GM12872 (cell line): Measurements from ENCODE around the gene HSPB7.

Source experiments
- TF ChIP-seq, protein P1 (sequence below): IDR thresholded peaks from 3 replicates; pipeline ENCODE4 v1.5.1; 2011; ENCODE audit warnings: low read depth, mild to moderate bottlenecking, low read length, moderate library complexity; ENCODE audit not compliant: insufficient read depth

The HSPB7 gene

DNA sequence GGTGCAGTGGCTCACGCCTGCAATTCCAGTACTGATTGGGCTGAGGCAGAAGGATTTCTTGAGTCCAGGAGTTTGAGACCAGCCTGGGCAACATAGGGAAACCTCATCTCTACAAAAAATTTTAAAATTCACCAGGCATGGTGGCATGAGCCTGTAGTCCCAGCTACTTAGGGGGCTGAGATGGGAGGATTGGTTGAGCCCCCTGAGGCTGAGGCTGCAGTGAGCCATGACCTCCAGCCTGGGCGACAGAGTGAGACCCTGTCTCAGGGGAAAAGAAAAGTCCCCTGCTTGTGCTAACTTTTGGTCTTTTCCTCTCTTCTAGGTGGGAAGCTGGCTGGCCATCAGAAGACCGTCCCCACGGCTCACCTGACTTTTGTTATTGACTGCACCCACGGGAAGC is 12.2 kb downstream of the HSPB7 start:
- TF ChIP-seq, protein P1, sequence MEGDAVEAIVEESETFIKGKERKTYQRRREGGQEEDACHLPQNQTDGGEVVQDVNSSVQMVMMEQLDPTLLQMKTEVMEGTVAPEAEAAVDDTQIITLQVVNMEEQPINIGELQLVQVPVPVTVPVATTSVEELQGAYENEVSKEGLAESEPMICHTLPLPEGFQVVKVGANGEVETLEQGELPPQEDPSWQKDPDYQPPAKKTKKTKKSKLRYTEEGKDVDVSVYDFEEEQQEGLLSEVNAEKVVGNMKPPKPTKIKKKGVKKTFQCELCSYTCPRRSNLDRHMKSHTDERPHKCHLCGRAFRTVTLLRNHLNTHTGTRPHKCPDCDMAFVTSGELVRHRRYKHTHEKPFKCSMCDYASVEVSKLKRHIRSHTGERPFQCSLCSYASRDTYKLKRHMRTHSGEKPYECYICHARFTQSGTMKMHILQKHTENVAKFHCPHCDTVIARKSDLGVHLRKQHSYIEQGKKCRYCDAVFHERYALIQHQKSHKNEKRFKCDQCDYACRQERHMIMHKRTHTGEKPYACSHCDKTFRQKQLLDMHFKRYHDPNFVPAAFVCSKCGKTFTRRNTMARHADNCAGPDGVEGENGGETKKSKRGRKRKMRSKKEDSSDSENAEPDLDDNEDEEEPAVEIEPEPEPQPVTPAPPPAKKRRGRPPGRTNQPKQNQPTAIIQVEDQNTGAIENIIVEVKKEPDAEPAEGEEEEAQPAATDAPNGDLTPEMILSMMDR = no peak

DNA sequence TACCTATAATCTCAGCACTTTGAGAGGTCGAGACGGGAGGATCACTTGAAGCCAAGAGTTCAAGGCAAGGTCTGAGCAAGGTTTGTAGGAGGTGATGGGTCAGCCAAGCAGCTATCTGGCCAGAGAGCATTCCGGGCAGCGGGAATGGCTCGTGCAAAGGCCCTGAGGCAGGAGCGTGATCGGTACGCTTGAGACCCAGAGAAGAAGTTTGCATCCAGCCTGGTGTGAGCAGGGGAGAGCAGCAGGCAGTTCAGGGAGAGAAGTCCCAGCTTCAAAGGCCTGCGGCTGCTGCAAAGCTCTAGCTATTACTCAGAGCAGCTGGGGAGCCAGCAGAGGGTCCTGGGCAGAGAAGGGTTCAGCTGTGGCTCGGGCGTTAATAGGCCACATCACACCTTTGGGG is 18.9 kb downstream of the HSPB7 start:
- TF ChIP-seq, protein P1 = no peak

DNA sequence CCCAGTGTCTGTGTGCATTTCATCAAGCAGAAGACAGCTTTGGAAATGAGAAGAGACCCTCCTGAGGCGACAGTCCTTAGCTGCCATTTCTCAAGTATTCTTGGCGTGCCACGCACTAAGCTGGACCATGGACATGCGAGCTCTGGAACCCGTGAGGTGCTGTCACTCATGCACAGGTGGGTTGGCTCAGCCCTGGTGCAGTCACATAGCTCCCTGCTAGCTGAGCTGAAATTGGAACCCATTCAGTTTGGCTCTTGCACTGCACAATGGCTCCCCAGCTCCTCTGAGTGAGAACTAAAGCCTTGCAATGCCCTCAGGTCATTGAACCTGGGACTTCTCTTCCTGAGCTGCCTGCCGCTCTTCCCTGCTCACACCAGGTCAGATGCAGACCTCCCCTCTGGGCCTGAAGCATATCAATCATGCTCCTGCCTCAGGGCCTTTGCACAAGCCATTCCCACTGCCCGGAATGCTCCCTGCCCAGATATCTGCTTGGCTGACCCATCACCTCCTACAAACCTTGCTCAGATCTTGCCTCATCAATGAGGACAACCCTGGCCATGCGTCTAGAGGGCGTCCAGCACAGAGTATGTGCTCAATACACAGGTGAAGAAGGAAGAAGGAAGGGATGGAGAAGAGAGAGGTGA is 20.1 kb downstream of the HSPB7 start:
- TF ChIP-seq, protein P1 = no peak

DNA sequence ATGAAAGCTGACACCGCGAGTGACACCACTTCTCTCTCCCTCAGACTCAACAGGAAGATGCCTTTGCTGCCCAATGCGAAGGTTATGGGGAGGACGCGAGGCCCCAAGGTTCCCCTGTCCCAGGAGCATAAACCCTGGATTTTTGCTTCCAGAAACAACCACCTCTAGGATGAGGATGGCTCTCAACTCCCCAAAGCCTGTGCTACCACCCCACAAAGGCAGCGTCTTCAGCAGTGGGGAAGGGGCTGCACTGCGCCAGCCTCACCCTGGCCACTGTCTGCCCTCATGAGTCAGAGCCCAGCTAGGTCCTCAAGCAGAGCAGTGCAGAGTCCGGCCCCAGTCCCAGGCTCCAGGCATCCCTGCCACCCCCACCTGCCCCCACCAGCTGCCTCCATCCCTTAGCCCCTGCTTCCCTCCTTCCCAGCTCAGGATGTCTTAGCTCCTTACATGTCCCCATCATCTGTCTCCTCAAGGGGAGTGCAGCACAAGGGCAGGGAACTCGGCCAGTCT is 20.7 kb downstream of the HSPB7 start:
- TF ChIP-seq, protein P1 = no peak

DNA sequence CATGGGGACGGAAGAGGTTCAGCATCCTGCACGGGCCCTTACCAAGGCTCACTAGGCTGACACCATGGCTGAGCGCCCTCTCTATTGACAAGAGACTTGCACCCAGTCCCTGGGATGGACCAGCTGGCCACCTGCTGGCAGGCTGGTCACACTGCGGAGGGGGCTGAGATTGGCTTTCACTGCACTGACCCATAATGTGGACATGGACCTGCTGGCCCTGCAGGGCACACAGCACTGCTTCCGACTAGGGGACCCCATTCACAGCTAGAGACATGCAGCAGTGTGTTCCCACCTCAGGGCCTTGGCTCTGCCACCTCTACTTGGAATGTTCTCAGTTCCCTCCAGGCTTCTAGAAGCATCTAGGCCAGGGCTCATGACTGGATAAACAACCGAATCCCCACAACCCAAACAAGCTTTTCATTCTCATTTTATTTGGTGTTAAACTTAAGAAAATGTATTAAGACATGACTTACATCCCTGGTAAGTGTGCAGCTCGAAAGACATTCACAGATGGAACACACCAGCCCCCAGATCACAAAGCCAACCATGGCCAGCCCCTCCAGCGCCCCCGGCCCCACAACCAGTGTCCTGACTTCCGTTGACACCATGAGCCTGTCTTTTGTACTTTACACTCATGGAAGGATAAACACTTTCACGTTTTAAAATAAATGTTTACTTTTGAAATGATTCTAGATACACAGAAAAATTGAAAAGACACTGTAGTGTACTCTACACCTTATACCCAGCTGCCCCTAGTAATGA is 23.1 kb downstream of the HSPB7 start:
- TF ChIP-seq, protein P1 = peak; percentile 87

DNA sequence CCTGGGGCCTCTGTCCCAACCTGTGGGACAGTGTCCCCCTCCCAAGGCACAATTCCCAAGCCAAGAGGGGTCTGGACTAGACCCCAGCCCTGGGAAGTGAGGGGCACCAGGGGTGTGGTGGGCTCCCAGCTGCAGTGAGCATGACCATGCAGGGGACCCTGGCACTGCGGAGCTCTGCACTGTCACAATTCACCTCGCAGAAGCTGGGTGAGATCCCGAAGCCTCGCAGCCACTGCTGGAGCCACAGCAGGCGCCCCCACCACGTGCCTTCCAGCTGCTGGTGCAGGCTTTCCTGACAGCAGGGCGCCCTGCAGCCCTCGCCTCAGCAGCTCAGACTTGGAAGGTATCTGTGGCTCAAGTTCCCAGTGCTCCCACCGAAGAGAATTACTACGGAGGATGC is 23.8 kb downstream of the HSPB7 start:
- TF ChIP-seq, protein P1 = no peak

DNA sequence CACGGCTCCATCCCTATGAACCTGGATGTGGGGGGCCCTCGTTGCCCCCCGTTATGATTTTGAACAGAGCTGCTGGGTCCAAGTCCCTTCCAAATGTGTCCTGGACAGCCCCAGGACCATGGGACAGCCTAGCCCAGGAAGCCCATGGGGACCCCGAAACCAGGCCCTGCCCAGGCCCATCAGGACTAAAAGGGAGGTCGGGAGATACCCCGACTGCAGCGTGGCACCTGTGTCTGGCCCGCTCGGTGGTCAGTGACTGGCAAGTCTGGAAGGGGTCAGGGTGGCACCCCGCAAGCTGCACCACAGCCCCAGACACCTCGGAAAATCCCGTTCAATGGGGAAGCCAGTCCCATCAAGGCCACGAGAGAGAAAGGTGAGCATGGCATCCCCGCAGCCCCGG is 24.2 kb downstream of the HSPB7 start:
- TF ChIP-seq, protein P1 = no peak
